Activated CD4-positive, alpha-beta memory T cell treated with anti-CD3 and anti-CD28 coated beads for 36 hours (primary cell): ENCODE data around the gene RPP25L. TPM values are rescaled to one million over a fixed set of nuclear protein-coding genes. Genes with fewer than 3 reads are reported as not detected.

ENCODE experiments used
- CTCF ChIA-PET: fragments of 350-600 bp; sonication (Branson Sonifier 250); formaldehyde crosslinking; loops from one replicate; lab custom pipeline; 2021; ENCODE audit warnings: antibody characterized with exemption, inconsistent platforms; lab: Charles Lee
- POLR2A ChIA-PET: fragments of 350-600 bp; sonication (Branson Sonifier 250); formaldehyde crosslinking; loops from one replicate; lab custom pipeline; 2021; ENCODE audit warnings: antibody characterized with exemption; lab: Charles Lee
- DNase-seq: peaks from one replicate; pipeline ENCODE4 v3.0.0-alpha.2; 2020
- H3K27ac Mint-ChIP-seq: one replicate; pipeline ENCODE4 v1.8.0; 2021; ENCODE audit warnings: mixed read lengths
- H3K27me3 Mint-ChIP-seq: one replicate; pipeline ENCODE4 v1.8.0; 2021; ENCODE audit warnings: mixed read lengths
- H3K36me3 Mint-ChIP-seq: one replicate; pipeline ENCODE4 v1.8.0; 2021; ENCODE audit warnings: mixed read lengths
- H3K4me1 Mint-ChIP-seq: one replicate; pipeline ENCODE4 v1.8.0; 2021; ENCODE audit warnings: low read depth, mixed read lengths
- H3K4me3 Mint-ChIP-seq: one replicate; pipeline ENCODE4 v1.8.0; 2021; ENCODE audit warnings: mild to moderate bottlenecking, mixed read lengths
- H3K9me3 Mint-ChIP-seq: one replicate; pipeline ENCODE4 v1.8.0; 2021; ENCODE audit warnings: mixed read lengths
- intact Hi-C: fragments of 100-400 bp; cut with micrococcal nuclease; formaldehyde crosslinking; loops from one replicate; pipeline ENCODE4 v1.15.1; 2023
- total RNA-seq, 2 experiments: library from RNA; stranded (reverse); gene quantifications; one replicate each; pipeline ENCODE4 v1.2.3, GENCODE V29; 2021

Gene RPP25L
- total RNA-seq, 2 experiments from 2014 or later = 29.3 to 31.1 TPM

DNA sequence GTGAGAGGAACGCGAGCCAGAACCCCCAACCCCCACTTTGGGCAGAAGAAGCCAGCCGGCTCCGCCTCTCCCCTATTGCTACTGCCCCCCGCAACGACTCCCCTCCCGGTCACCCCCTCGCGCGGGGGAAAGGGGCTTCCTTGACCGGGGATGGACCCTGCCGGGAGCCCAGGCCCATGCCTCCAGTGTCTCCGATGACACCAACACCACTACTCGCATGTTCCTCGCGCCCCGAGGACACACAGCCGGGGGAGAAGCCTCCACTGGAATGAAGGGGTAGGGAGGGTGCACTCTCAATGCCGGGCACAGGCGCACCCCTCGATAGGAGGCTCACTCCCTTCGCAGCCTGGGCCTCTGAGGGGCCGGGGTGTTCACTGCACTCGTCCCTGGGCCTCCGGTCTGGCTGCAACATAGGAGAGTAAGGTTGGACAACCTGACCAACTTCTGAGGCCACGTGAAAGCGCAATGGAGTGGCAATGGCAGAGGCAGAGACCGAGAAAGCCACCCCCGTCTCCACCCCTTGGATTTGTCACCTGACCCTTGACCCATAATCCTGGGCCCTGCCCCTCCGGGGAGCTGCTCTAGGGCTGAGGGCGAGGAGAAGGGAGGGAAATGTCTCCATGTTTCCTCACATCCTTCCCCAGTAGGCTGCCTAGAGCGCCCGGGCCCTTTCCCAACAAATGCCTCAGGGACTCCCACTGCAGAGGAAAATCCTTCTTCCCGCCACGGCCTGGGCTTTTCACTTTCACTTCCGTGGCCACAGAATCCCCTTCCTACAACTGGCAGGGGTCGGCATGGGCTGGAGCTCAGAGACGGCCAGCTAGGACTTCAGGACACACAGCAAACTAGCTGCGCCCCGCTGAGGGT is 21.3 kb downstream of the RPP25L start:
- peak overlapping the region; percentile 53 for H3K4me3 Mint-ChIP-seq
- H3K27ac Mint-ChIP-seq = no peak overlapping the region
- CTCF ChIA-PET = interaction anchor here (0.9 to 3.3 kb wide), 33 partner anchors 11 to 338 kb away, joined by 3 to 41 read pairs (median 6); partner anchors contain the start of genes DCTN3, MYORG and RPP25L
- intact Hi-C loops = loop anchor here (1.0 to 5.0 kb wide), 5 partner anchors 28 to 188 kb away; no protein-coding TSS in a partner anchor
- POLR2A ChIA-PET = interaction anchor here (0.6 to 1.5 kb wide), 2 partner anchors 40 to 68 kb away, joined by 3 read pairs; no protein-coding TSS in a partner anchor
- DNase-seq = peak; percentile 38
- peaks cover 25% of the 10 kb centered on the region for H3K4me1 Mint-ChIP-seq
- H3K9me3 Mint-ChIP-seq = no peaks in the 10 kb centered on the region
- H3K36me3 Mint-ChIP-seq = no peaks in the 10 kb centered on the region
- H3K27me3 Mint-ChIP-seq = peaks cover 64% of the 10 kb centered on the region

DNA sequence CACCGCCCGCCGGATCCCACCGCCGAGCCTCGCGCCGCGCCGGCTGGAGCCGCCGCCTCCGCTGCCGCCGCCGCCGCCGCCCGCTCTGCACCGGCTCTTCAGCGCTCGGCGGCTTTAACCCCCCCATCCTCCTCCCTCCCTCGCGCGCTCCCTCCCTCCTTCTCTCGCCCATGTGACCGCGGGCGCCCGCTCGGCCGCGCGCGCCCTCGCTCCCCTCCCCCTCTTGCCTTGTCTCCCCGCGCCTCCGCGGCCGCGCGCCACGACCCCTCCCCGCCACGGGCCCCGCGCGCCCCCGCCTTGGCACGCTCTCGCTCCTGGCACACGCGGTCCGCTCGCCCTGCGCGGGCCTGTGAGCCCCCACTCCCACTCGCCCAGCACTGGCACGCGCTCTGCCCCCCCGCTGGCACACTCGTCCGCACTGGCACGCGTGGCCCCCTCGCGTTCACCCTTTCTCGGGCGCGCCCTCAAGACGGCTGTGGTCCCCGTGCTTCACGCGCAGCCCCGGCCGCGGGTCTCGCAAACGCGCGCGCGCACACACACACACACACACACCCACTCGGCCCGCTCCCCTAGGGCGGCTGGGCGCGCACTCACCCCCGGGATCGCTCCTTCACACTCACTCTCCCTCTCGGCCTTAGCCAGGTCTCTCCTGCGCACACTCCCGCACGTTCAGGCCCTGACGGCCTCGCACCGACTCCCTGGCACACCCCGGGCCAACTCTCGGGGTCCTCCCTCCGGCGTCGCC is 22.1 kb downstream of the RPP25L start, which contains the start of gene CNTFR:
TSS of gene CNTFR (minus strand) at position 89 of the 745 bp plus-strand sequence. CDS start 20,743 bp downstream, outside the sequence.
- ChIA-PET CTCF (interaction anchor here (0.9 to 1.1 kb wide), 2 partner anchors 42 to 186 kb away, joined by 3 to 4 read pairs; no protein-coding TSS in a partner anchor), POLR2A (no interaction called here)
- peak; percentile 15 for DNase-seq
- Mint-ChIP-seq H3K27ac (no peak within 1 kb of the TSS), H3K4me1 (peaks cover 25% of the 10 kb centered on the region), H3K4me3 (peak within 1 kb of the TSS; percentile 53), H3K27me3 (peaks cover 66% of the 10 kb centered on the region), H3K36me3 (no peaks in the 10 kb centered on the region), H3K9me3 (no peaks in the 10 kb centered on the region)
- intact Hi-C loops = loop anchor here (2.0 to 5.0 kb wide), 3 partner anchors 65 to 188 kb away; no protein-coding TSS in a partner anchor

DNA sequence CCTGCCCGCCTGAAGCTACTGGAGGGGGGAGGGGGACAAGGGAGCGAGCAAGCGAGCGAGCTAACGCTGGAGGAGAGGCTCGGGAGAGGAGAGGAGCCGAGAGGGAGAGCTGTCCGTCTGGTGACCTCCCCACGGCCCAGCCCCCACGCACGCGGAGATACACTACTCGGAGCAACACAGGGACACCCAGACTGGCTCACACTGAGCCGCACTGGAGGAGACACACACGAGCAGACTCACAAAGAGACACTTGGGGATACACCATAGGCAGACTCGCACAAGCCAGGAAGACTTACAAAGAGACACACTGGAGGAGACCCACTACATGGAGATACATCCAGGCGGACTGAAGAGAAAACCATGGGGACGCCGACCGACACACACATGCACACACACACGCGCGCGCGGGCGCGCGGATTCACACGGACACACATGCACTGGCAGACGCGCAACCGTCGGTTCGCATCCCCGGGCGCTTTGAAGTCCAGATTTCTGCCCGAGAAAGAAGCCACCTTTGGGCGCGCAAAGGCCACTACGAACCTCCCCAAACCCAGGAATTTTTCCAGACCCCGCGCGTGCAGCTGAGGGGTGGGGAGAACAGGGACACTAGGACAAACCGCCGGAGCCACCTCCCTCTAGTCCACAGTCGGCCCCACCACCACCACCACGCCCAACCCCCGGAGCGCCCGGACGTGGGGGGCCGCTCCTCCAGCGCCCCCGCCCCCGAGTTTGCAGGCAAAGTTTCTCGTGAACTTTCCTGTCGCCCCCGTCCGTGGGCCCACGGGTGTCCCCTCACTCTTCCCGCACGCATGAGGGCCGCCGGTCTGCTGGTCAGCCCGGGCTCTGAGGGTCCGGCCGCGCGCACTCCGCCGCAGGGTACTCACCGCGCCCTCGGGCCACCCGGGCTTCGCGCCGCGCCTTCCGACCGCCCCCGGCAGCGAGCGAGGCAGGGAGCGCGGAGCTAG is 22.9 kb downstream of the RPP25L start:
- H3K27ac Mint-ChIP-seq = no peak overlapping the region
- CTCF ChIA-PET = interaction anchor here (0.9 to 1.1 kb wide), 2 partner anchors 41 to 185 kb away, joined by 3 to 4 read pairs; no protein-coding TSS in a partner anchor
- peaks cover 69% of the 10 kb centered on the region for H3K27me3 Mint-ChIP-seq

DNA sequence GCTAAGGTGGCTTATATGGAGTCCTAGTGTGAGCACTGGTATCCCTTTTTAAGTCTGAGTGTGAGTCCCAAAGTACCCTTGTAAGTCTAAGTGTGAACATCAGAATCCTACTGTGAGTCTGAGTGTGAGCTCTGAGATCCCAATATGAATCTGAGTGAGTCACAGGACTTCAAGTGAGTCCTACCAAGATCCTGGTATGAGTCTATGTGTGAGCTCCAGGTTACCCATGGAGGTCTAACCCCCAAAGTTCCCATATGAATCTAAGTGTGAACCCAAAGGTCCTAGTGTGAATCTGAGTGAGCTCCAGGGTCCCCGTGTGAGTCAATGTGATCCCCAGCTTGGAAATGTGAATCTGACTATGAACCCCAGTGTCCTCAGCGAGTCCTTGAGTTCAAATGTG is 24.6 kb downstream of the RPP25L start:
- ChIA-PET POLR2A (no interaction called here), CTCF (interaction anchor here (0.7 to 1.5 kb wide), 5 partner anchors 16 to 183 kb away, joined by 3 to 6 read pairs (median 5); no protein-coding TSS in a partner anchor)
- Mint-ChIP-seq H3K27ac (no peak overlapping the region), H3K4me3 (no peak overlapping the region), H3K4me1 (peaks cover 25% of the 10 kb centered on the region), H3K27me3 (peaks cover 58% of the 10 kb centered on the region), H3K9me3 (no peaks in the 10 kb centered on the region), H3K36me3 (no peaks in the 10 kb centered on the region)
- no peak for DNase-seq
- intact Hi-C loops = no loop called here

More for the DNA sequence above, 22.9 kb downstream of the RPP25L start:
- no peak for DNase-seq
- intact Hi-C loops = no loop called here
- no peaks in the 10 kb centered on the region for H3K9me3 Mint-ChIP-seq
- POLR2A ChIA-PET = no interaction called here
- peaks cover 25% of the 10 kb centered on the region for H3K4me1 Mint-ChIP-seq
- peak overlapping the region; percentile 12 for H3K4me3 Mint-ChIP-seq
- H3K36me3 Mint-ChIP-seq = no peaks in the 10 kb centered on the region

DNA sequence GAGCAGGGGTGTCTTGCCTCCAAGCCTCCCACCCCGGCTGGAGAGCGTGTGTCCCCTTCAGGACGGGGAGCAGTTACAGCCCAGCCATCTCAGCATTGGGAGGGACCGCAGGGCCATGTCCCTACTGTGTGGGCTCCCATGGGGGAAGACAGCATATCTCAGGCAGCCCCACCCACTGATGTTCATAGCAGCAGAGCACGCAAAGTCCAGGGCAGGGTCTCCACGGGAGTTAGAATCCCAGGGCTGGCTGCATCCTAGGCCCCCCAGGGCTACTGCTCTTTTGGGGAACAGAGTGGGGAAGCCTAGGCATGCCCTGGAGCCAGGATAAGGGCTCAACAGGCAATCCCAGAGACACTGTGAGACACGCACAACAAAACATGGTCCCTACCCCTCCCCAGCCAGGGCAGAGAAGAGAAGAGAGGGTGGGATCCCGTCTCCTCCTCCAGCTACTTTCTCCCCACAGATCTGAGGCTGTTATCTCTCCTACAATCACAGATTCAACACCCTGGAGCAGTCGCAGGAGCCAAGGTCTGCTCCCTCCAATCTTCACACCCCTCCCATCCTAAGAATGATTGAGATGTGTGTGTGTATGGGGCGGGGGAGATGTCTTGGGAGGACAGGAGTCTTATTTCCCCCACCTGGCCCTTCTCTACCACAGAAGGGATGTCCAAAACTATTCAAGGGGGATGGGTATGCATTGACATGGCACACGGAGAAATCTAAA is 25.8 kb downstream of the RPP25L start:
- H3K4me1 Mint-ChIP-seq = peaks cover 18% of the 10 kb centered on the region
- H3K4me3 Mint-ChIP-seq = no peak overlapping the region
- peaks cover 55% of the 10 kb centered on the region for H3K27me3 Mint-ChIP-seq
- H3K36me3 Mint-ChIP-seq = no peaks in the 10 kb centered on the region
- no peak for DNase-seq
- no peaks in the 10 kb centered on the region for H3K9me3 Mint-ChIP-seq
- H3K27ac Mint-ChIP-seq = no peak overlapping the region
- intact Hi-C loops = no loop called here
- ChIA-PET CTCF (interaction anchor here (1.2 kb wide), 1 partner anchor 24 kb away, joined by 5 read pairs; no protein-coding TSS in a partner anchor), POLR2A (no interaction called here)

DNA sequence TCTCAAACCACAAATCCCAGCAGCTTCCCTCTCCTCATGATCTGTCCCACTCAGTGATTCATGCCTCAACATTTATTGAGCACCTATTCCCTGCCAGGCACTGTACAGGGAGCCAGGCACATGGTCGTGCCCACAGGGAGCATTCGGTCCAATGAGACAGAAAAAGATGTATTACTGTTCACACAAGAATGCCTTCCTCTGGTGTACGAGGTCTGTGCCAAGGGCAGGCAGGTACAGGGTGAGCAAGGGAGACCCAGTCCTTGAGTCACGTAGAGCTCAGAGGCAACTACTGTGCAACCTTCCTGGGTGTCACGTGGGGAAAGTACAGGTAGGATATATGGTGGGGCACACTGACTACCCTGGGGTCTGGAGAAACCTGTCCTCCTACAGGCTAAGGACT is 26.9 kb downstream of the RPP25L start:
- no peak for DNase-seq
- intact Hi-C loops = no loop called here
- Mint-ChIP-seq H3K4me3 (no peak overlapping the region), H3K27ac (no peak overlapping the region), H3K9me3 (no peaks in the 10 kb centered on the region), H3K36me3 (no peaks in the 10 kb centered on the region), H3K4me1 (peaks cover 9% of the 10 kb centered on the region), H3K27me3 (peaks cover 56% of the 10 kb centered on the region)
- ChIA-PET CTCF (interaction anchor here (1.2 kb wide), 1 partner anchor 23 kb away, joined by 5 read pairs; no protein-coding TSS in a partner anchor), POLR2A (no interaction called here)

DNA sequence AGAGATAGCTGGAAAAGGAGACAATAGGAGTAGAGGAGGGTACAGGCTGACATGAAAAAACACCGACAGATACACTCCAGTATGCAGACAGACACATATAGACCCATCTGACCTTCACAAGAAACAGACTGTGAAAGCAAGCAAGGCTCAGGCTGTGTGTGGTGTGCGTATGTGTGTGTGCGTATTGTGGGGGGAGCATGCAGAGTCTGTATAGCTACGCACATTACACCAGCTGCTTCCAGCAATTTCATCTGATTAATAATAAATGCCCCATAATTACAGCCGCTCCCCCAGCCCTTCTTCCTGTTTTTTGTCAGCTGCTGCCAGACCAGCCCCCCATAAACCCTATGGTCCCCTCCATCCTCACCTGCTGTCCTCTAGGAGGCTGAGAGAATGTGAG is 29.1 kb downstream of the RPP25L start:
- DNase-seq = no peak
- no peaks in the 10 kb centered on the region for H3K9me3 Mint-ChIP-seq
- H3K4me3 Mint-ChIP-seq = no peak overlapping the region
- H3K4me1 Mint-ChIP-seq = peaks cover 6% of the 10 kb centered on the region
- ChIA-PET POLR2A (no interaction called here), CTCF (interaction anchor here (0.7 to 1.6 kb wide), 4 partner anchors 9 to 179 kb away, joined by 3 to 4 read pairs (median 4); no protein-coding TSS in a partner anchor)
- intact Hi-C loops = no loop called here
- H3K27me3 Mint-ChIP-seq = peaks cover 56% of the 10 kb centered on the region
- no peak overlapping the region for H3K27ac Mint-ChIP-seq
- H3K36me3 Mint-ChIP-seq = no peaks in the 10 kb centered on the region

DNA sequence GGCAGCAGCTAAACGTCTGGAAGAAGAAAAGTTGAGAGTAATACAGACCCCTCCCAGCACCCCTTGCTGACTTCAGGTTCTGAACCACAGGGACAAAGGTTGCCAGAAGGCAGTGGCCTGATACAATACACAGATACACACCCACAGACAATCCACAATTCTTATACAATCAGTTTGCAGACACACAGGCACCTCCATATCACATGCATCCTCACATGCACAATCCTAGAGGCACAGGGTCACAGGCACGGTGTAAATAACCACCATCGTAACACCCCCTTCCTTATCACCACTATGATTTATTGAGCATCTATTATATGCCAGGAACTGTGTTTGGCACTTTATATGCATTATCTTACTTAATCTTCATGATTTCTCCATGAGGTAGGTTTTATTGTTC is 30.6 kb downstream of the RPP25L start:
- ChIA-PET POLR2A (no interaction called here), CTCF (interaction anchor here (1.6 to 4.3 kb wide), 2 partner anchors 10 to 23 kb away, joined by 4 to 23 read pairs; no protein-coding TSS in a partner anchor)
- no peak for DNase-seq
- Mint-ChIP-seq H3K36me3 (no peaks in the 10 kb centered on the region), H3K27ac (no peak overlapping the region), H3K9me3 (no peaks in the 10 kb centered on the region), H3K27me3 (peaks cover 53% of the 10 kb centered on the region), H3K4me1 (peaks cover 13% of the 10 kb centered on the region), H3K4me3 (no peak overlapping the region)
- intact Hi-C loops = no loop called here

DNA sequence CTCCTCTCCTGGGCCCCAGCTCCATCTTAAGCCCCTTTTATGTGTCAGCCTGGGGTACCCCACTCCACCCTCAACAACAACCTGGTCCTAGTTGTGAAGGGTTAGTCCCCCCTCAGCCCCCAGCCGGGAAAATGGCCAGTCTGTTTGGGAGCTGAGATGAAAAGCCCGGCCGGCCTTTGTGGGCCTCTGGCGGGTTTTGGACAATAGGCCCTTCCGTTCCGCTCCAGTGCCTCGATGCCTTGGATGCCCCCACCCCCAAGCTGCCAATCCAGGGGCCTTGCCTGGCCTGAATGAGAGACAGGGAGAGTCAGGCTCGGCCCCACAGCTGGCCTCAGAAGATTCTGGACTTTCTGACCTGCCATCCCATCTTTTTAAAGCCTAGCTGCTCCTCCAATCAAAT is 31.5 kb downstream of the RPP25L start:
- no peak for DNase-seq
- H3K27me3 Mint-ChIP-seq = peaks cover 53% of the 10 kb centered on the region
- no peak overlapping the region for H3K27ac Mint-ChIP-seq
- H3K4me3 Mint-ChIP-seq = no peak overlapping the region
- CTCF ChIA-PET = interaction anchor here (1.2 to 4.3 kb wide), 5 partner anchors 9 to 176 kb away, joined by 3 to 23 read pairs (median 3); no protein-coding TSS in a partner anchor
- H3K36me3 Mint-ChIP-seq = no peaks in the 10 kb centered on the region
- H3K4me1 Mint-ChIP-seq = peaks cover 13% of the 10 kb centered on the region
- no peaks in the 10 kb centered on the region for H3K9me3 Mint-ChIP-seq
- intact Hi-C loops = no loop called here
- POLR2A ChIA-PET = no interaction called here

DNA sequence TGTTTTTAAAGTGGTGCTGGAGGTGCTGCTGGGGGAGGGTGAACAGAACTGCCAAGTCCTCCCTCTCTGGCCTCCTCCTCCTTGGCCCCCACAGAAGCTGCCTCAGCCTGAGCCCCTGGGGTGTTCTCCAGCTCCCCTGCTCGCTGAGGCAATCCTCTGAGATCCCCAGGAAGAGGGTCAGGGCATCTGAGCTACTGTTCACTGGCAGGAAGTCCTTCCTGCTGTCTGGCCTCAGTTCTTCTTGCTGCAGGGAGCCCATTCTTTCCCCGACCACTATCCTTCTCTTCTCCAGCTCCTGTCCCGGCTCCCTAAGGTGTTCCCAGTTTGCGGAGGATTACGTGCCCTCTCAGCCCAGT is 32.1 kb downstream of the RPP25L start:
- DNase-seq = no peak
- POLR2A ChIA-PET = no interaction called here
- no peak overlapping the region for H3K4me3 Mint-ChIP-seq
- peaks cover 13% of the 10 kb centered on the region for H3K4me1 Mint-ChIP-seq
- no peaks in the 10 kb centered on the region for H3K36me3 Mint-ChIP-seq
- H3K27me3 Mint-ChIP-seq = peaks cover 51% of the 10 kb centered on the region
- no peak overlapping the region for H3K27ac Mint-ChIP-seq
- intact Hi-C loops = no loop called here
- H3K9me3 Mint-ChIP-seq = no peaks in the 10 kb centered on the region
- CTCF ChIA-PET = interaction anchor here (1.2 to 4.3 kb wide), 5 partner anchors 9 to 175 kb away, joined by 3 to 23 read pairs (median 3); no protein-coding TSS in a partner anchor
